ENCODE results near the gene NCKAP1. TPM values are rescaled to one million over a fixed set of nuclear protein-coding genes. Genes with fewer than 3 reads are reported as not detected.
A peak's percentile ranks its signal among the peaks of the same experiment; 100 is the strongest.

Gene NCKAP1
- total and polyA plus RNA-seq, 12 donors = 26.8 to 134 (median 104) TPM

- H3K27ac ChIP-seq = peak overlapping the region in 3 of 5 donors; percentile 29 to 83 (median 57)
- intact Hi-C loops (cut with DNase I) = no loop called here
- TF ChIP-seq CTCF (IDR thresholded peaks at IDR 0.05) (no peak), POLR2A (IDR thresholded peaks at IDR 0.05) (no peak)
Observed at GRCh38 chr2:182916417-182916816, 121.8 kb downstream of the NCKAP1 start.

GRCh38 chr2:182915369-182916326, 122.6 kb downstream of the NCKAP1 start:
- no peaks in the 10 kb centered on the region for H3K9me3 ChIP-seq (replicated peaks in 1 of 3)
- H3K4me1 ChIP-seq (replicated peaks in 1 of 2) = peaks cover 0 to 7% of the 10 kb centered on the region in 2 donors
- H3K4me3 ChIP-seq = no peak overlapping the region
- intact Hi-C loops (cut with DNase I) = no loop called here
- H3K27ac ChIP-seq = peak overlapping the region in 4 of 5 donors; percentile 29 to 83 (median 54)
- H3K36me3 ChIP-seq (replicated peaks in 1 of 2) = no peaks in the 10 kb centered on the region
- WGBS, 4 donors = 41 to 58% (median 46%) methylated on average over 5 to 6 of the region's 6 CpGs
- peak in 5 of 7 donors; percentile 29 to 45 (median 37) for DNase-seq
- TF ChIP-seq POLR2A (IDR thresholded peaks at IDR 0.05) = no peak
- TF ChIP-seq CTCF (IDR thresholded peaks at IDR 0.05) = peak in 1 of 6 experiments; percentile 31
- no peaks in the 10 kb centered on the region for H3K27me3 ChIP-seq

More at GRCh38 chr2:182916417-182916816, 121.8 kb downstream of the NCKAP1 start:
- Histone ChIP-seq H3K9me3 (replicated peaks in 1 of 3) (no peaks in the 10 kb centered on the region), H3K27me3 (no peaks in the 10 kb centered on the region), H3K36me3 (replicated peaks in 1 of 2) (no peaks in the 10 kb centered on the region), H3K4me1 (replicated peaks in 1 of 2) (peaks cover 0 to 7% of the 10 kb centered on the region in 2 donors), H3K4me3 (no peak overlapping the region)
- 96 to 98% (median 97%) methylated on average over 2 of the region's 2 CpGs for WGBS, 4 donors
- no peak for DNase-seq

GRCh38 chr2:182914852-182915251, 123.4 kb downstream of the NCKAP1 start:
- WGBS, 4 donors = 88 to 95% (median 91%) methylated on average over 1 of the region's 1 CpG
- Histone ChIP-seq H3K27me3 (no peaks in the 10 kb centered on the region), H3K27ac (peak overlapping the region in 4 of 5 donors; percentile 4 to 83 (median 48)), H3K4me1 (replicated peaks in 1 of 2) (peaks cover 0 to 7% of the 10 kb centered on the region in 2 donors), H3K4me3 (no peak overlapping the region), H3K36me3 (replicated peaks in 1 of 2) (no peaks in the 10 kb centered on the region), H3K9me3 (replicated peaks in 1 of 3) (no peaks in the 10 kb centered on the region)
- intact Hi-C loops (cut with DNase I) = no loop called here
- no peak for DNase-seq
- no peak for TF ChIP-seq POLR2A (IDR thresholded peaks at IDR 0.05)
- TF ChIP-seq CTCF (IDR thresholded peaks at IDR 0.05) = no peak

DNA sequence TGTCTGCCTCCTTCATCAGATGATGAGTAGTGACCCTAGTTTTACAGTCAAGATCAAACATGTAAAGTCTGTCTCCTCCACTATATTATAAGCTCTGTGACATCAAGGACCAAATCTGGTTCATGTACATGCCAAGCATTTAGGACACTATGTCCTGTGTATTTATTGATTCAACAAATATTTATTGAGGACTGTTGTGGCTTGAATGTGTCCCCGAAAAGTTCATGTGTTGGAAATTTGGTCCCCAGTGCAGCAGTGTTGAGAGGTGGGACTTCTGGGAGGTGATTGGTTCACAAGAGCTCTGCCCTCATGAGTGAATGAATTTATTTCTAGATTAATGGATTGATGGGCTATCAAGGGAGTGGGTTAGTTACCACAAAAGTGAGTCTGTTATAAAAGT, 125.2 kb downstream of the NCKAP1 start:
- H3K9me3 ChIP-seq (replicated peaks in 1 of 3) = no peaks in the 10 kb centered on the region
- H3K4me1 ChIP-seq (replicated peaks in 1 of 2) = peaks cover 0 to 7% of the 10 kb centered on the region in 2 donors
- no peaks in the 10 kb centered on the region for H3K27me3 ChIP-seq
- no peak for DNase-seq
- H3K4me3 ChIP-seq = no peak overlapping the region
- 92 to 100% (median 94%) methylated on average over 1 of the region's 1 CpG for WGBS, 4 donors
- intact Hi-C loops (cut with DNase I) = no loop called here
- no peak overlapping the region for H3K27ac ChIP-seq
- H3K36me3 ChIP-seq (replicated peaks in 1 of 2) = no peaks in the 10 kb centered on the region
- TF ChIP-seq POLR2A (IDR thresholded peaks at IDR 0.05) = no peak
- TF ChIP-seq CTCF (IDR thresholded peaks at IDR 0.05) = no peak
